ENCODE results near the gene IL37. TPM values are rescaled to one million over a fixed set of nuclear protein-coding genes. Genes with fewer than 3 reads are reported as not detected.

Gene IL37, protein sequence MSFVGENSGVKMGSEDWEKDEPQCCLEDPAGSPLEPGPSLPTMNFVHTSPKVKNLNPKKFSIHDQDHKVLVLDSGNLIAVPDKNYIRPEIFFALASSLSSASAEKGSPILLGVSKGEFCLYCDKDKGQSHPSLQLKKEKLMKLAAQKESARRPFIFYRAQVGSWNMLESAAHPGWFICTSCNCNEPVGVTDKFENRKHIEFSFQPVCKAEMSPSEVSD
- total RNA-seq, result not detected

DNA sequence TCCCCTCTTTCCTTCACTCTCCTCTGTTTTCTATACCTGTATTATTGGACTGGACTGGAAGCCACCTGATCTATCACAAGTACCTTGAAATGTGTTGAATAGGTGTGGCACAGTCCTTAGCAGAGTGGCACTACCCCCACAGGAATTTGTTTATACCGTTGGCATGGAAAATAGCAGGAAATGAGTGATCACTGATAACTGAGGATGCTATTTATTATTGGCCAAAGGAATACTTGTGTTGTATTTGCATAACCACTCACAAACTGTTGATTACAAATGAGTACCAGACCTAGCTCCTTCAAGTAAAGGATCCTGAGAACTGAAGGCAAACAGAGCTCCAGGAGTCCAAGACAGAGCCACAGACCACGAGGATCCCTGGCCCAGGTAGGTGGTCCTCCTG, at the start of gene IL37:
TSS of gene IL37 (plus strand) at position 301 of the 400 bp plus-strand sequence. CDS start 1,848 bp downstream, outside the sequence.
- Mint-ChIP-seq H3K9me3 (peaks cover 3% of the 10 kb centered on the region), H3K4me1 (ENCODE audit: low read depth in 2 of 2) (peaks cover 0 to 2% of the 10 kb centered on the region in 2 donors), H3K36me3 (no peaks in the 10 kb centered on the region), H3K27ac (no peak within 1 kb of the TSS), H3K27me3 (peaks cover 7 to 11% of the 10 kb centered on the region in 2 donors), H3K4me3 (no peak within 1 kb of the TSS)
- ATAC-seq, result no peak
- no peak for DNase-seq (ENCODE audit: low spot score)

DNA sequence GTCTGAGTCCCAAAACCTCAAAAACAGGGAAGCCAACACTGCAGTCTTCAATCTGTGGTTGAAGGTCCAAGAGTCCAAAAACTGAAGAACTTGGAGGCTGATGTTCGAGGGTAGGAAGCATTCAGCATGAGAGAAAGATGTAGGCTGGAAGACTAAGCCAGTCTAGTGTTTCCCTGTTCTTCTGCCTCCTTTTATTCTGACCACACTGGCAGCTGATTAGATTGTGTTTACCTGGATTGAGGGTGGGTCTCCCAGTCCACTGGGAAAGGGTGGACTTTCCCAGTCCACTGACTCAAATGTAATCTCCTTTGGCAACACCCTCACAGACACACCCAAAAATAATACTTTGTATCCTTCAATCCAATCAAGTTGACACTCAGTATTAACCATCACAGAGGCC, 46.9 kb upstream of the IL37 start:
- Mint-ChIP-seq H3K9me3 (peaks cover 3% of the 10 kb centered on the region), H3K4me3 (no peak overlapping the region), H3K27ac (no peak overlapping the region), H3K36me3 (peaks cover 7% of the 10 kb centered on the region), H3K27me3 (no peaks in the 10 kb centered on the region), H3K4me1 (ENCODE audit: low read depth in 2 of 2) (peaks cover under 1 to 8% of the 10 kb centered on the region in 2 donors)
- ATAC-seq, result no peak
- DNase-seq (ENCODE audit: low spot score), result no peak

- no peak for ATAC-seq
- no peak for DNase-seq (ENCODE audit: low spot score)
- no peaks in the 10 kb centered on the region for H3K36me3 Mint-ChIP-seq
- H3K4me1 Mint-ChIP-seq (ENCODE audit: low read depth in 2 of 2), result peaks cover 6 to 13% of the 10 kb centered on the region in 2 donors
- no peak overlapping the region for H3K4me3 Mint-ChIP-seq
- H3K27me3 Mint-ChIP-seq, result peaks cover 0 to 5% of the 10 kb centered on the region in 2 donors
- H3K9me3 Mint-ChIP-seq, result peaks cover 3% of the 10 kb centered on the region
- peak overlapping the region in 1 of 2 donors; percentile 7 for H3K27ac Mint-ChIP-seq
Measured at GRCh38 chr2:112866128-112866835, 44.7 kb upstream of the IL37 start.

DNA sequence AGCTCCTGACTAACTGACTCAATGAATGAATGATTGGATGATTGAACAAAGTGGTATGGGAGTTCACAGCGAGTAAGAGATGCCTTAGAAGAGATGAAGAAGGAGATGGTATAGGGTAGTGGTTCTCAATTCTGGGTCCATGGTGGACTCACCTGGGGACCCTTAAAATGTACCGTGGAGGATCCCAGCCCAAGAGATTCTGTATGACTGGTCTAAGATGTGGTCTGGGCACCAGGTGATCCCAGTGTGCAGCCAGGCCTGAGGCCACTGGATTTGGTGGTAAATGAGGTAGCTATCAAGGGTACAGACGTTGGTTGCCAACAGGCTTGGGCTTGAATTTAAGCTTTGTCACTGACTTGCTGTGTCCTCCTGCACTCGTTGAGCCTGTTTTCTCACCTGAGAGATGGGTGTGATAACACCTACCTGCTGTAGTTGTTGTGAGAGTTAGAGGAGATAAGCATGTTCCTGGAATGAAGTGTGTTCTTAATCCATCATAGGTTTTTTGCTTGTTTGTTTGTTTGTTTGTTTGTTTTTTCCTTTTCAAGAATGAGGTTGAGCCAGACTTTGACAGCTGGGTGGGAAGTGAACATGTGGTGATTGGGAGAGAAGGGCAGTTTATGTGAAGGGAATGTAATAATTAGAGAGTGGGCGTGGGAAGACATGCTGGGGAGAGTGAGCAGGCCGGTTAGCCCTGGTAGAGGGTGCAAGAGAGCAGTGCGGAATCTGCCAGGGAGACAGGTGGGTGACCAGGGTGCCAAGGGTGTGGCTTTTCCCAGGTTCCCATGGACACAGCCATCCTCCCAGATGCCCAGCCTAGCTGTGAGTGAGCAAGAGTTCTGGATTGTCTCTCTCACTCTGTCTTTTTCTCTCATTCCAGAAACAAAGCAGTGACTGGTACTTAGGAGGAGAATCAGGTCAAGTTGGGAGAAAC, 43.0 kb upstream of the IL37 start:
- peaks cover 6 to 13% of the 10 kb centered on the region in 2 donors for H3K4me1 Mint-ChIP-seq (ENCODE audit: low read depth in 2 of 2)
- ATAC-seq, result no peak
- peaks cover 6% of the 10 kb centered on the region for H3K36me3 Mint-ChIP-seq
- H3K9me3 Mint-ChIP-seq, result peaks cover 3% of the 10 kb centered on the region
- peak overlapping the region; percentile 3 to 7 for H3K27ac Mint-ChIP-seq
- peaks cover 0 to 20% of the 10 kb centered on the region in 2 donors for H3K27me3 Mint-ChIP-seq
- no peak for DNase-seq (ENCODE audit: low spot score)
- no peak overlapping the region for H3K4me3 Mint-ChIP-seq

- Mint-ChIP-seq H3K9me3 (peaks cover 3% of the 10 kb centered on the region), H3K36me3 (peaks cover 6% of the 10 kb centered on the region), H3K27me3 (peaks cover 0 to 20% of the 10 kb centered on the region in 2 donors), H3K4me1 (ENCODE audit: low read depth in 2 of 2) (peaks cover 6 to 13% of the 10 kb centered on the region in 2 donors), H3K4me3 (no peak overlapping the region), H3K27ac (no peak overlapping the region)
- ATAC-seq (no peak), DNase-seq (ENCODE audit: low spot score) (no peak)
Measured at GRCh38 chr2:112869258-112869842, 41.6 kb upstream of the IL37 start.

- peaks cover 0 to 20% of the 10 kb centered on the region in 2 donors for H3K27me3 Mint-ChIP-seq
- ATAC-seq (no peak), DNase-seq (ENCODE audit: low spot score) (no peak)
- H3K27ac Mint-ChIP-seq, result no peak overlapping the region
- peaks cover 3% of the 10 kb centered on the region for H3K9me3 Mint-ChIP-seq
- no peak overlapping the region for H3K4me3 Mint-ChIP-seq
- H3K36me3 Mint-ChIP-seq, result peaks cover 6% of the 10 kb centered on the region
- H3K4me1 Mint-ChIP-seq (ENCODE audit: low read depth in 2 of 2), result peaks cover 6 to 13% of the 10 kb centered on the region in 2 donors
Measured at GRCh38 chr2:112870841-112871835, 39.8 kb upstream of the IL37 start.

DNA sequence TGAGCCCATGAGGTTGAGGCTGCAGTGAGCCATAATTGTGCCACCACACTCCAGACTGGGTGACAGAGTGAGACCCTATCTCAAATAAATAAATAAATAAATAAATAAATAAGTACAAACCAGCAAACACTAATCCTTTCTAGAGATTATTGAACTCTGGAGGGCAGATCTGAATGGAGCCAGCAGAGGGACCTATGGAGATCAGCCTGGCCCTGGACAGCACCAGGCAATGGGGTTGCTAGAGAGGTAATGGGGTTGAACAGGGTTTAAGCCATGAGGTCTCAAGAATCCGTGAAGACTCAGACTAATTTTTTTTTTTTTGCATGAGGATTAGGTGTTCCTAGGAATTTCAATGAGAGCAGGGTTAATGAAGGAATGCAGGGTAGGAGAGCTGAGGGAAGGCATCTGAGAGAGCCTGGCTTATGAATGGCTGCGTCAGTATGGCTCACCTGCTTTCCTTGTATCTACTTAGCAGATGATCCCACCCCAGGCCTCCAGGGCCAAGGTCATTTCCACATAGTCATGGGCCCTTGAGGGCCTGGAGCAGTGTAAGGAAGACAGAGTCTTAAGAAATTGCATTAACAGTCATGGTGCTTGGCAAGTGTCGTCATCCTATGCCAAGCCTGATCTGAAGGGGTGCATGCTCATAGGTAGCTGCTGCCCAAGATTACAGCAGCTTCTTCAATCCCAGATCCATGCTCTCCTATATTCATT, 34.6 kb upstream of the IL37 start:
- peaks cover 29 to 42% of the 10 kb centered on the region in 2 donors for H3K4me1 Mint-ChIP-seq (ENCODE audit: low read depth in 2 of 2)
- peak overlapping the region in 1 of 2 donors; percentile 95 for H3K27ac Mint-ChIP-seq
- no peaks in the 10 kb centered on the region for H3K9me3 Mint-ChIP-seq
- ATAC-seq (no peak), DNase-seq (ENCODE audit: low spot score) (no peak)
- H3K36me3 Mint-ChIP-seq, result peaks cover 6% of the 10 kb centered on the region
- H3K27me3 Mint-ChIP-seq, result peaks cover 0 to 14% of the 10 kb centered on the region in 2 donors
- H3K4me3 Mint-ChIP-seq, result no peak overlapping the region

DNA sequence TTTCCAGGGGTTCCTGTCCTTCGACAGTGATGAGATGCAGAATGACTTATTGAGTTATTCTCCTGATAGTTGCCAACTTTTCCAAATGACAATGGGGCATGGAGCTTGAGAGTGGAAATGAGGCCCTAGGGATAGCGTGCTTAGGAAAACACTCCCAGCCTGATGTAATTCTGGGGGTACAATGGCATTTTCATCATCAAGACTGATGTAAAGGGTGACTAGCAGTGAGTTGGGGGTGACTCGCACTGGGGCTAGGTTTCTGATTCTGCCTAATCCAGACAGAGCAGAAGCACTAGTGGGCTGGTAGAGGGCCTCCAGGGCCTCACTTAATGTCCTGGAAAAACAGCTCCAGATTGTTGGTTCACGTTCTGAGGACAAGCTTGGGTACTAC, 34.0 kb upstream of the IL37 start:
- H3K27me3 Mint-ChIP-seq, result peaks cover 0 to 9% of the 10 kb centered on the region in 2 donors
- H3K36me3 Mint-ChIP-seq, result peaks cover 2% of the 10 kb centered on the region
- no peaks in the 10 kb centered on the region for H3K9me3 Mint-ChIP-seq
- no peak for ATAC-seq
- no peak overlapping the region for H3K4me3 Mint-ChIP-seq
- no peak for DNase-seq (ENCODE audit: low spot score)
- peaks cover 33 to 47% of the 10 kb centered on the region in 2 donors for H3K4me1 Mint-ChIP-seq (ENCODE audit: low read depth in 2 of 2)
- H3K27ac Mint-ChIP-seq, result peak overlapping the region in 1 of 2 donors; percentile 95

DNA sequence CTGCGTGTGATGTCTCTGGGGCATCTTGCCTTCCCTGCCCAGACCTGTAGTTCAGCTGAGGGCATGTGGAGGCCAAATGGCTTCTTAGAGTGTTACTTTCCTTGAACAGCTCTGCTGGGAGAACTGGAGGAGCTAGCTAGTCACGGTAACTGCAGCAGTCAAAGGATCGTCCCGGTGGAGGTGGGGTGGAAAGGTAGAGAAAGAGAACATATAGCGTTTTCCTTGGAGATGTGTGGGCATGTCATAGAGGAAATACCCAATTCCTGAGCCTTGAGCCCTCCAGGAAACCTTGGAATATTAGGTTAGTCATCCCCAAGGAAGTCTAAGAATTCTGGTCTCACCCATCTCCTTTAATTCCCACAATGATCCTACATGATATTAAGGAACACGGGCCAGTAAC, 33.5 kb upstream of the IL37 start:
- DNase-seq (ENCODE audit: low spot score) (no peak), ATAC-seq (no peak)
- Mint-ChIP-seq H3K9me3 (no peaks in the 10 kb centered on the region), H3K27me3 (peaks cover 0 to 5% of the 10 kb centered on the region in 2 donors), H3K36me3 (no peaks in the 10 kb centered on the region), H3K4me3 (no peak overlapping the region), H3K4me1 (ENCODE audit: low read depth in 2 of 2) (peaks cover 33 to 49% of the 10 kb centered on the region in 2 donors), H3K27ac (peak overlapping the region in 1 of 2 donors; percentile 95)

- ATAC-seq, result no peak
- H3K27ac Mint-ChIP-seq, result peak overlapping the region; percentile 91 to 95
- H3K36me3 Mint-ChIP-seq, result no peaks in the 10 kb centered on the region
Measured at GRCh38 chr2:112879491-112880041, 31.4 kb upstream of the IL37 start.

GRCh38 chr2:112880091-112880531, 30.9 kb upstream of the IL37 start:
- H3K27ac Mint-ChIP-seq, result peak overlapping the region; percentile 91 to 95
- no peaks in the 10 kb centered on the region for H3K27me3 Mint-ChIP-seq
- peaks cover 37 to 71% of the 10 kb centered on the region in 2 donors for H3K4me1 Mint-ChIP-seq (ENCODE audit: low read depth in 2 of 2)
- no peaks in the 10 kb centered on the region for H3K36me3 Mint-ChIP-seq
- DNase-seq (ENCODE audit: low spot score) (peak; percentile 80), ATAC-seq (peak; percentile 80 to 87)
- H3K9me3 Mint-ChIP-seq, result no peaks in the 10 kb centered on the region
- H3K4me3 Mint-ChIP-seq, result peak overlapping the region; percentile 77

More at GRCh38 chr2:112879491-112880041, 31.4 kb upstream of the IL37 start:
- no peak for DNase-seq (ENCODE audit: low spot score)
- Mint-ChIP-seq H3K9me3 (no peaks in the 10 kb centered on the region), H3K4me3 (peak overlapping the region; percentile 77), H3K4me1 (ENCODE audit: low read depth in 2 of 2) (peaks cover 33 to 66% of the 10 kb centered on the region in 2 donors), H3K27me3 (no peaks in the 10 kb centered on the region)

All from natural killer cell treated with Interleukin-12 subunit alpha and Interleukin-12 subunit beta and Interleukin-15 and Interleukin-18, amount 100 ng/mL, for 72 hours (primary cell).